Neutrophil (primary cell): ENCODE results near the gene ZBTB16.

ENCODE experiments used
- H3K27ac ChIP-seq: fragments of 200-600 bp; sonication (generic); 2 replicates; pipeline ENCODE4 v1.5.1; 2016; ENCODE audit warnings: mild to moderate bottlenecking, moderate library complexity
- H3K27me3 ChIP-seq: fragments of 200-600 bp; sonication (generic); 2 replicates; pipeline ENCODE4 v1.6.0; 2016; ENCODE audit warnings: mild to moderate bottlenecking
- H3K36me3 ChIP-seq: fragments of 200-600 bp; sonication (generic); 2 replicates; pipeline ENCODE4 v1.5.1; 2017
- H3K4me1 ChIP-seq, 2 experiments: fragments of 200-600 bp in 1 of 2; sonication (generic) in 1 of 2; 1 replicate in 1 of 2; 2 replicates in 1 of 2; pipeline versions ENCODE4 v1.5.1 to v1.6.1; 2013 to 2016; ENCODE audit warnings: low read depth in 1 of 2, low read length in 1 of 2, mild to moderate bottlenecking in 1 of 2, moderate library complexity in 1 of 2; ENCODE audit not compliant: control insufficient read depth in 1 of 2, insufficient read depth in 1 of 2
- H3K4me3 ChIP-seq, 2 experiments: fragments of 200-600 bp in 1 of 2; sonication (generic) in 1 of 2; 1 replicate in 1 of 2; 2 replicates in 1 of 2; pipeline ENCODE4 v1.5.1; 2013 to 2016; ENCODE audit warnings: low read depth in 1 of 2, low read length in 1 of 2, mild to moderate bottlenecking in 1 of 2, moderate library complexity in 1 of 2
- H3K9me3 ChIP-seq: fragments of 200-600 bp; sonication (generic); 2 replicates; pipeline ENCODE4 v1.5.1; 2016
- TF ChIP-seq, protein P1 (sequence below): fragments of 200-600 bp; sonication (generic); IDR thresholded peaks from 2 replicates; pipeline ENCODE4 v1.5.1; 2016; ENCODE audit warnings: antibody characterized with exemption

ZBTB16 gene

DNA sequence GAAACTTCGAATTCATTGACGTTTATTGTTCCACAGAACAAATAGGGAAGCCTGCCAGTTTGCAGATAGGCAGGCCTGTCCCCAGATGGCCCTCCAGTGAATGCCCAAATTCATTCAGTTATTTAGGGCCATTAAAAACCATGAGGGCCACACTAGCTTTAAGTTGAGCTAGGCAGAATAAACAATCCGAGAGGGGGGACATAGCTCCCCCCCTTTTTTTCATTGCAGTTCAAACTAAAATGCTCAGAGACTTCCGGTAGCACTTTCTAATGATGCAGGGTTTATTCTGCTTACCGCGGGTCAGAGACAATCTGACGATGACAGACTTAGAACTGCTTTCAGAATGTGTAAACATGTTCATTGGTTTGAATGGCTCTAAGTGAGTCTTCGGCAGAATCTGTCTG lies 72.0 kb downstream of the ZBTB16 start:
- no peaks in the 10 kb centered on the region for H3K36me3 ChIP-seq
- H3K27me3 ChIP-seq, result no peaks in the 10 kb centered on the region
- peak overlapping the region; percentile 13 for H3K27ac ChIP-seq
- H3K9me3 ChIP-seq, result no peaks in the 10 kb centered on the region
- H3K4me3 ChIP-seq, result no peak overlapping the region
- H3K4me1 ChIP-seq, result peaks cover 55 to 68% of the 10 kb centered on the region in 2 experiments
- TF ChIP-seq, protein P1, sequence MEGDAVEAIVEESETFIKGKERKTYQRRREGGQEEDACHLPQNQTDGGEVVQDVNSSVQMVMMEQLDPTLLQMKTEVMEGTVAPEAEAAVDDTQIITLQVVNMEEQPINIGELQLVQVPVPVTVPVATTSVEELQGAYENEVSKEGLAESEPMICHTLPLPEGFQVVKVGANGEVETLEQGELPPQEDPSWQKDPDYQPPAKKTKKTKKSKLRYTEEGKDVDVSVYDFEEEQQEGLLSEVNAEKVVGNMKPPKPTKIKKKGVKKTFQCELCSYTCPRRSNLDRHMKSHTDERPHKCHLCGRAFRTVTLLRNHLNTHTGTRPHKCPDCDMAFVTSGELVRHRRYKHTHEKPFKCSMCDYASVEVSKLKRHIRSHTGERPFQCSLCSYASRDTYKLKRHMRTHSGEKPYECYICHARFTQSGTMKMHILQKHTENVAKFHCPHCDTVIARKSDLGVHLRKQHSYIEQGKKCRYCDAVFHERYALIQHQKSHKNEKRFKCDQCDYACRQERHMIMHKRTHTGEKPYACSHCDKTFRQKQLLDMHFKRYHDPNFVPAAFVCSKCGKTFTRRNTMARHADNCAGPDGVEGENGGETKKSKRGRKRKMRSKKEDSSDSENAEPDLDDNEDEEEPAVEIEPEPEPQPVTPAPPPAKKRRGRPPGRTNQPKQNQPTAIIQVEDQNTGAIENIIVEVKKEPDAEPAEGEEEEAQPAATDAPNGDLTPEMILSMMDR, result no peak

- Histone ChIP-seq H3K27ac (no peak overlapping the region), H3K4me1 (peaks cover 55 to 68% of the 10 kb centered on the region in 2 experiments), H3K9me3 (no peaks in the 10 kb centered on the region), H3K36me3 (no peaks in the 10 kb centered on the region), H3K27me3 (no peaks in the 10 kb centered on the region), H3K4me3 (no peak overlapping the region)
- TF ChIP-seq, protein P1, result no peak
These were observed 72.9 kb downstream of the ZBTB16 start for GRCh38 chr11:114132417-114132816.

DNA sequence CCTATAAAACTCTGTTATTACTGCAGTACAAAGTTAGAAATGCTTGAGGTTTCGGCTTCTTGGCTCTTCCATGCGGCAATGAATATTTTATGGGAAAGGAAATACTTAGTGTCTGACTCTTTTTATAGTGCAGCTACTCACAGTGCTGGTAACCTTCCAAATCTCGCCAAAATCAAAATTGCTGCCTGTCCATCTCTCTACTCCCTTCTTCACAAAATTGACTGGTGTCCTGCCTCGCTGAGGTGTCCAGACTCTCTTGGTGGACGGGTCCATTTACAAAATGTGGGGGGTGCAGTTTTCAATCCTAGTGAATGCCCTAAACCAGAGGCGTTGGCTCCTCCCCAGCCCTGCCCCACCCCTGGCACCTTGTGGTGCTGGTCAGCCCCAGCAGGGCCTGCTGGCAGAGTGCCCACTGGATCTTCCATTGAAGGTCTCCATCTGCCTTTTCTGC lies 73.5 kb downstream of the ZBTB16 start:
- H3K4me1 ChIP-seq, result peaks cover 56 to 68% of the 10 kb centered on the region in 2 experiments
- no peak overlapping the region for H3K4me3 ChIP-seq
- H3K9me3 ChIP-seq, result no peaks in the 10 kb centered on the region
- H3K27me3 ChIP-seq, result no peaks in the 10 kb centered on the region
- no peaks in the 10 kb centered on the region for H3K36me3 ChIP-seq
- TF ChIP-seq, protein P1, result no peak
- no peak overlapping the region for H3K27ac ChIP-seq

- no peaks in the 10 kb centered on the region for H3K27me3 ChIP-seq
- no peaks in the 10 kb centered on the region for H3K36me3 ChIP-seq
- H3K4me3 ChIP-seq, result no peak overlapping the region
- H3K9me3 ChIP-seq, result no peaks in the 10 kb centered on the region
- TF ChIP-seq, protein P1, result no peak
- H3K27ac ChIP-seq, result no peak overlapping the region
- H3K4me1 ChIP-seq, result peaks cover 62 to 72% of the 10 kb centered on the region in 2 experiments
These were observed 74.2 kb downstream of the ZBTB16 start for GRCh38 chr11:114133548-114134329.

- Histone ChIP-seq H3K27me3 (no peaks in the 10 kb centered on the region), H3K36me3 (no peaks in the 10 kb centered on the region), H3K4me1 (peaks cover 71 to 73% of the 10 kb centered on the region in 2 experiments), H3K9me3 (no peaks in the 10 kb centered on the region), H3K4me3 (peak overlapping the region in 1 of 2 experiments; percentile 14), H3K27ac (peak overlapping the region; percentile 77)
- TF ChIP-seq, protein P1, result no peak
These were observed 75.4 kb downstream of the ZBTB16 start for GRCh38 chr11:114134870-114135269.
